Stomach (tissue), 9 donors: ENCODE data around the gene UQCC2. TPM values are rescaled to one million over a fixed set of nuclear protein-coding genes. Genes with fewer than 3 reads are reported as not detected.

Source experiments
- DNase-seq, 2 donors: peaks; one replicate each; pipeline versions ENCODE4 v3.0.0 to v3.0.0-alpha.2; 2013 to 2019
- H3K27ac ChIP-seq, 5 donors: fragments of 200-600 bp in 4 of 5; sonication (generic) in 4 of 5; one replicate each; pipeline ENCODE4 v1.5.1; 2013 to 2019; ENCODE audit warnings: mild to moderate bottlenecking in 1 of 5, moderate library complexity in 1 of 5
- H3K27me3 ChIP-seq, 3 donors: fragments of 200-600 bp; sonication (generic); one replicate each; pipeline ENCODE4 v1.5.1; 2017 to 2019; ENCODE audit warnings: mixed run types in 1 of 3
- H3K36me3 ChIP-seq, 4 donors: fragments of 200-600 bp; sonication (generic); 1 replicate in 3 of 4; 2 replicates in 1 of 4; pipeline ENCODE4 v1.5.1; 2016 to 2019
- H3K4me1 ChIP-seq, 4 donors: fragments of 200-600 bp; sonication (generic); one replicate each; pipeline ENCODE4 v1.5.1; 2016 to 2019
- H3K4me3 ChIP-seq, 4 donors: fragments of 200-600 bp; sonication (generic) in 3 of 4; one replicate each; pipeline ENCODE4 v1.5.1; 2016 to 2019; ENCODE audit warnings: mild to moderate bottlenecking in 1 of 4
- H3K9me3 ChIP-seq, 4 donors: fragments of 200-600 bp; sonication (generic); one replicate each; pipeline ENCODE4 v1.5.1; 2016 to 2019
- EP300 ChIP-seq: sonication (generic); formaldehyde crosslinking; IDR thresholded peaks from one replicate; pipeline ENCODE4 v1.6.1; 2017; ENCODE audit warnings: antibody characterized with exemption
- POLR2A ChIP-seq, 4 donors: fragments of 450-650 bp; IDR thresholded peaks; one replicate each; pipeline ENCODE4 v1.6.1; 2016; ENCODE audit warnings: antibody characterized with exemption in 4 of 4, control low read depth in 2 of 4, mild to moderate bottlenecking in 1 of 4, moderate library complexity in 1 of 4
- POLR2AphosphoS5 ChIP-seq, 3 donors: sonication (generic); formaldehyde crosslinking; IDR thresholded peaks; one replicate each; pipeline ENCODE4 v1.6.1; 2016; ENCODE audit warnings: antibody characterized with exemption in 3 of 3
- WGBS, 5 donors: extraction: QIAGEN DNeasy Blood & Tissue Kit in 3 of 5; methylation state at CpG; one replicate each; pipeline versions ENCODE4 v1.1.5 to v1.1.7; 2013 to 2018; 5-methylcytosine and 5-hydroxymethylcytosine counted together
- intact Hi-C: fragments of 100-400 bp; cut with DNase I; formaldehyde crosslinking; loops from one replicate; pipeline ENCODE4 v1.15.1; 2023; ENCODE audit warnings: low total_unique reads
- polyA plus RNA-seq, 3 donors: library from polyadenylated mRNA; stranded (reverse); fragments of 200-250 nt; gene quantifications; one replicate each; pipeline ENCODE4 v1.2.3, GENCODE V29; 2013
- total RNA-seq, 5 donors: library from RNA; depleted of rRNA; stranded (reverse); fragments of >200 nt; gene quantifications; one replicate each; pipeline versions ENCODE4 v1.1.0 to v1.2.3, GENCODE V29; 2014 to 2016
- TF ChIP-seq, protein P1 (sequence below), 7 experiments: fragments of 450-650 bp in 4 of 7; fragments of 200-600 bp in 3 of 7; sonication (generic) in 3 of 7; IDR thresholded peaks; one replicate each; pipeline ENCODE4 v1.5.1; 2016 to 2019; ENCODE audit warnings: antibody characterized with exemption in 7 of 7, control low read depth in 2 of 7, mild to moderate bottlenecking in 1 of 7
- donor health status: healthy with polysubstance abuse.
- donor health status: Bipolar disorder and iron deficiency.
- donor health status: healthy.

Gene UQCC2
- total and polyA plus RNA-seq, 8 donors: 4.7 to 109 (median 24.7) TPM

- Histone ChIP-seq H3K27me3 (no peaks in the 10 kb centered on the region), H3K27ac (peak overlapping the region in 1 of 5 donors; percentile 49), H3K9me3 (no peaks in the 10 kb centered on the region), H3K4me3 (no peak overlapping the region), H3K4me1 (peaks cover 0 to 20% (median 5%) of the 10 kb centered on the region in 4 donors), H3K36me3 (peaks cover 54 to 100% (median 97%) of the 10 kb centered on the region in 4 donors)
- intact Hi-C loops: no loop called here
- 2 to 80% (median 36%) methylated on average over 1 to 5 of the region's 5 CpGs for WGBS, 5 donors
- peak in 1 of 2 donors; percentile 58 for DNase-seq
- peak in 1 of 3 donors; percentile 67 for TF ChIP-seq POLR2AphosphoS5 (IDR thresholded peaks at IDR 0.05)
- no peak for TF ChIP-seq POLR2A (IDR thresholded peaks at IDR 0.05)
- TF ChIP-seq, protein P1, sequence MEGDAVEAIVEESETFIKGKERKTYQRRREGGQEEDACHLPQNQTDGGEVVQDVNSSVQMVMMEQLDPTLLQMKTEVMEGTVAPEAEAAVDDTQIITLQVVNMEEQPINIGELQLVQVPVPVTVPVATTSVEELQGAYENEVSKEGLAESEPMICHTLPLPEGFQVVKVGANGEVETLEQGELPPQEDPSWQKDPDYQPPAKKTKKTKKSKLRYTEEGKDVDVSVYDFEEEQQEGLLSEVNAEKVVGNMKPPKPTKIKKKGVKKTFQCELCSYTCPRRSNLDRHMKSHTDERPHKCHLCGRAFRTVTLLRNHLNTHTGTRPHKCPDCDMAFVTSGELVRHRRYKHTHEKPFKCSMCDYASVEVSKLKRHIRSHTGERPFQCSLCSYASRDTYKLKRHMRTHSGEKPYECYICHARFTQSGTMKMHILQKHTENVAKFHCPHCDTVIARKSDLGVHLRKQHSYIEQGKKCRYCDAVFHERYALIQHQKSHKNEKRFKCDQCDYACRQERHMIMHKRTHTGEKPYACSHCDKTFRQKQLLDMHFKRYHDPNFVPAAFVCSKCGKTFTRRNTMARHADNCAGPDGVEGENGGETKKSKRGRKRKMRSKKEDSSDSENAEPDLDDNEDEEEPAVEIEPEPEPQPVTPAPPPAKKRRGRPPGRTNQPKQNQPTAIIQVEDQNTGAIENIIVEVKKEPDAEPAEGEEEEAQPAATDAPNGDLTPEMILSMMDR (IDR thresholded peaks at IDR 0.05): peak in 3 of 7 experiments; percentile 13 to 47 (median 29)
- TF ChIP-seq EP300: no peak
Measured at GRCh38 chr6:33672808-33673207, 38.7 kb downstream of the UQCC2 start.

GRCh38 chr6:33671744-33672072 is 39.8 kb downstream of the UQCC2 start:
- Histone ChIP-seq H3K4me3 (no peak overlapping the region), H3K36me3 (peaks cover 55 to 100% (median 97%) of the 10 kb centered on the region in 4 donors), H3K9me3 (no peaks in the 10 kb centered on the region), H3K27ac (no peak overlapping the region), H3K4me1 (peaks cover 0 to 20% (median 2%) of the 10 kb centered on the region in 4 donors), H3K27me3 (no peaks in the 10 kb centered on the region)
- WGBS, 5 donors: 94 to 100% (median 96%) methylated on average over 3 of the region's 3 CpGs
- intact Hi-C loops: no loop called here
- TF ChIP-seq POLR2AphosphoS5 (IDR thresholded peaks at IDR 0.05): no peak
- TF ChIP-seq EP300: no peak
- TF ChIP-seq POLR2A (IDR thresholded peaks at IDR 0.05): no peak
- TF ChIP-seq, protein P1 (IDR thresholded peaks at IDR 0.05): no peak
- no peak for DNase-seq

- TF ChIP-seq, protein P1 (IDR thresholded peaks at IDR 0.05): no peak
- TF ChIP-seq POLR2AphosphoS5 (IDR thresholded peaks at IDR 0.05) (no peak), EP300 (no peak), POLR2A (IDR thresholded peaks at IDR 0.05) (no peak)
- Histone ChIP-seq H3K27me3 (no peaks in the 10 kb centered on the region), H3K9me3 (no peaks in the 10 kb centered on the region), H3K27ac (no peak overlapping the region), H3K4me3 (no peak overlapping the region), H3K4me1 (peaks cover 0 to 20% (median 0%) of the 10 kb centered on the region in 4 donors), H3K36me3 (peaks cover 50 to 100% (median 97%) of the 10 kb centered on the region in 4 donors)
- 70 to 80% (median 76%) methylated on average over 29 to 30 of the region's 30 CpGs for WGBS, 5 donors
- intact Hi-C loops: no loop called here
- DNase-seq: no peak
Measured at GRCh38 chr6:33670971-33671743, 40.3 kb downstream of the UQCC2 start.

GRCh38 chr6:33670086-33670660 is 41.3 kb downstream of the UQCC2 start:
- intact Hi-C loops: no loop called here
- H3K27me3 ChIP-seq: no peaks in the 10 kb centered on the region
- H3K9me3 ChIP-seq: no peaks in the 10 kb centered on the region
- TF ChIP-seq, protein P1 (IDR thresholded peaks at IDR 0.05): no peak
- TF ChIP-seq EP300 (no peak), POLR2AphosphoS5 (IDR thresholded peaks at IDR 0.05) (no peak), POLR2A (IDR thresholded peaks at IDR 0.05) (no peak)
- H3K4me1 ChIP-seq: peaks cover 0 to 20% (median 0%) of the 10 kb centered on the region in 4 donors
- H3K4me3 ChIP-seq: no peak overlapping the region
- DNase-seq: no peak
- H3K36me3 ChIP-seq: peaks cover 46 to 100% (median 97%) of the 10 kb centered on the region in 4 donors
- H3K27ac ChIP-seq: no peak overlapping the region
- 86 to 92% (median 89%) methylated on average over 16 to 21 of the region's 21 CpGs for WGBS, 5 donors
